Measurements from ENCODE around the gene OR2T10. TPM values are rescaled to one million over a fixed set of nuclear protein-coding genes. Genes with fewer than 3 reads are reported as not detected.
A peak's percentile ranks its signal among the peaks of the same experiment; 100 is the strongest.
"Not testable (repeated sequence)": the region's sequence is repeated elsewhere in the genome, so short reads cannot be mapped to it uniquely, and the experiment has no call there.

Gene OR2T10
- not detected in 2 replicates for total RNA-seq (2014; rRNA removed; shearing (Covaris generic))

- no peak for DNase-seq (ENCODE audit: low spot score)
These were observed at the start of gene OR2T10 for GRCh38 chr1:248597589-248597988. Gene OR2T10, minus strand, starts transcription at chr1:248597700. Its CDS starts 3,932 bp downstream, at chr1:248593768.

- DNase-seq (ENCODE audit: low spot score), result not testable (repeated sequence)
These were observed 47.7 kb upstream of the OR2T10 start, which contains the start of gene OR2T35 for GRCh38 chr1:248645178-248645577. Gene OR2T35, minus strand, starts transcription at chr1:248645278. Its CDS starts 6,020 bp downstream, at chr1:248639258.

GRCh38 chr1:248642971-248643651, 45.6 kb upstream of the OR2T10 start:
- DNase-seq (ENCODE audit: low spot score), result not testable (repeated sequence)

GRCh38 chr1:248641583-248641982, 44.1 kb upstream of the OR2T10 start:
- DNase-seq (ENCODE audit: low spot score), result not testable (repeated sequence)

- not testable (repeated sequence) for DNase-seq (ENCODE audit: low spot score)
These were observed 43.4 kb upstream of the OR2T10 start for GRCh38 chr1:248640906-248641305.

GRCh38 chr1:248639652-248640051, 42.2 kb upstream of the OR2T10 start:
- DNase-seq (ENCODE audit: low spot score), result not testable (repeated sequence)

GRCh38 chr1:248636612-248637011, 39.1 kb upstream of the OR2T10 start:
- DNase-seq (ENCODE audit: low spot score), result not testable (repeated sequence)

GRCh38 chr1:248634991-248635390, 37.5 kb upstream of the OR2T10 start, which contains the start of gene OR2T11:
Gene OR2T11, minus strand, starts transcription at chr1:248635091. Its CDS starts 7,963 bp downstream, at chr1:248627128.
- DNase-seq (ENCODE audit: low spot score), result not testable (repeated sequence)

GRCh38 chr1:248631354-248632008, 34.0 kb upstream of the OR2T10 start:
- DNase-seq (ENCODE audit: low spot score), result no peak

- no peak for DNase-seq (ENCODE audit: low spot score)
These were observed 33.1 kb upstream of the OR2T10 start for GRCh38 chr1:248630551-248630950.

GRCh38 chr1:248627971-248628844, 30.7 kb upstream of the OR2T10 start:
- DNase-seq (ENCODE audit: low spot score), result no peak

GRCh38 chr1:248625971-248626370, 28.5 kb upstream of the OR2T10 start:
- DNase-seq (ENCODE audit: low spot score), result no peak

- DNase-seq (ENCODE audit: low spot score), result no peak
These were observed 27.7 kb upstream of the OR2T10 start for GRCh38 chr1:248625166-248625565.

GRCh38 chr1:248622570-248623001, 25.1 kb upstream of the OR2T10 start:
- peak; percentile 65 for DNase-seq (ENCODE audit: low spot score)

- DNase-seq (ENCODE audit: low spot score), result no peak
These were observed 24.3 kb upstream of the OR2T10 start for GRCh38 chr1:248621770-248622169.

GRCh38 chr1:248618878-248619277, 21.4 kb upstream of the OR2T10 start:
- DNase-seq (ENCODE audit: low spot score), result no peak

GRCh38 chr1:248618119-248618518, 20.6 kb upstream of the OR2T10 start:
- no peak for DNase-seq (ENCODE audit: low spot score)

- no peak for DNase-seq (ENCODE audit: low spot score)
These were observed 16.2 kb upstream of the OR2T10 start for GRCh38 chr1:248613742-248614141.

GRCh38 chr1:248611883-248612414, 14.4 kb upstream of the OR2T10 start:
- no peak for DNase-seq (ENCODE audit: low spot score)

GRCh38 chr1:248610301-248610700, 12.8 kb upstream of the OR2T10 start:
- DNase-seq (ENCODE audit: low spot score), result no peak

GRCh38 chr1:248599396-248599795, 1.9 kb upstream of the OR2T10 start:
- DNase-seq (ENCODE audit: low spot score), result no peak

- DNase-seq (ENCODE audit: low spot score), result peak; percentile 49
These were observed 885 bp downstream of the OR2T10 start for GRCh38 chr1:248596615-248597014.

Data from A172 (cell line).